ENCODE results near the gene DNER.

Gene DNER

DNA sequence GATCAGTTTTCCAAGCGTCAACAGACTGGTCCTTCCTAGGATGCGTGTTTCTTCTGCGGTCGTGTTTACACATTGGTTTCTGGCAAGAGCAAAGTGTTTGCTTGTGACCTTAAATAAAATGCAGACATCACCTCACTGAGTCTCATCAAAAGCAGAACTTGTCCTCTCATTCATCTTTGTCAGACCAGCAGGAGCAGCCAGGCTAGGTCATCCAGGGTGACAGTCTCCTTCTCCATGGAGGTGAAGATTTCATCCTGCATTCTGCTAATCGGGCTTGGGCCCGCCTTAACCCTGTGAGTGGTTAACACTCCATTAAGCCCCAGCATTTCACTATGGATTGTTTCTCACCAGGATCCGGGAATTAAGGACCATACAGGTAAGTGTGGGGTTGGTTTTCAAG lies 379.0 kb downstream of the DNER start:
- DNase-seq (ENCODE audit: low read depth), result no peak

DNA sequence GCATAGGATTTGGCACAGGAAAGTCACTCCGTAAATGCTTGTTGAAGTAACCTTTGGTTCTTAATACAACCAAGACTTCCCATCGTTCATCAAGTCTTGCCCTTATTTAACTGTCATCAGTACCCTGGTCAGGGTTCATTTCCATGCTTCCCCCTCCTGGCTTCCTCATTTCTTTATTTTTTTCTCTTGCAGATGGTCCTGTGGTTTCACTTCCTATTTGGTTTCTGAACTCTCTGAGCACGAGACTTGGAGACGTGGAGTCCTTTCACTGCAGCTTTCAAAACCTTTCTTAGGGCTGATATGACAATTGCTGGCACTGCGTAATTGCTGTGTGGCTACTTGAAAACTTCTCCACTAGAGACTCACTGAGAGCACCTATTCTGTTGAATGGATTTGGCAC lies 383.4 kb downstream of the DNER start:
- no peak for DNase-seq (ENCODE audit: low read depth)

DNA sequence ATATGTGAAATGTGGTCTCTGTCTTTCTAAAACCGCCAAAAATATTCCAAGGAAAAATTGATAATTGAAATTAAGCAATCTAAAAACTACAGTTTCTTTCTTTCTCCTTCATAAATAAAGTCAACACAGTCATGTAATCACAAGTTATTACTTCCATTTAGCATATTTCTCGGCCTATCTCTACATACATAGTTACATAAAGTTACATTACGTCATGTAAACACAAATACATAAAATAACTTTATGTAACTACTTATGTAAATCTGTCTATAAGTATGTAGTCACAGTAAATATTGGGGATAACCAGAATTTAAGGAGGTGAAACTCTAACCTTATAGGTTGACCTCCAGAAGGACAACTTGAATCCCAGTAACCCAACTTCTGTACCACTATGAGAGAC lies 394.8 kb downstream of the DNER start:
- DNase-seq (ENCODE audit: low read depth), result no peak

DNA sequence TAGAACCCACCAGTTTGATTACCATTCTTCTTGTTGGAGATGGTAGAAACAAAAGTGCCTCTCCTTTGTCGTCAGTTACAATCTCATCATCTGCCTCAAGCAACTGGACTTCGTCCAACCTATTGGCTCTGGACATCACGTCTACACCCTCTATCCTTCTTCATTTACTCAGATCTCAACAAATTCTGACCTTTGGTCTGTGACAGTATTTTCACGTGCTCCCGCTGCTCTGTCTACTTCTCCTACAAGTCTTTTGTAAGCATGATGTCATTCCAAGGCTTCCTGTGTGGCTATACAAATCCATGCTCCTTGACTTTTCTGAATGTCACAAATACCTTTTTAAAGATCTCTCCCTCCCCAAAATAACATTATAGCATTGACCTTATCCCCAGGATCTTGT lies 400.2 kb downstream of the DNER start:
- no peak for DNase-seq (ENCODE audit: low read depth)

DNA sequence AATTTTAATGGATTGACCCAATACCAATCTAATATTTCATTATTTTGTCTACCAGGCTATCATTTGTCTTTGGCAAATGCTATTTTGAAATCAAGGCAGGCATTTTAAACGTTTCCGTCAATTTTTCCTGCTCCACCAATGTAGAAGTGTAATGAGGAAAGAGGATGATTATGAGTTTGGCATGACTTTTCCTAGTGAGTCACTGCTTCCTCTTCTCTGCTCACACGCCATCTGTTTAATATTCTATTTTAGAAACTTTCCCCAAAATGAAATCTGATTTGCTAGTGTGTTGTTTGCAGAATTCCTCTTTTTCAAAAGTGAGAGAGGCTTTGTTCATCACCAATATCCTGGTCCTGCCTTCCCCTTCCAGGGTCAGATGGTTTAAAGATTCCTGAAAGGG lies 400.8 kb downstream of the DNER start:
- peak; percentile 36 for DNase-seq (ENCODE audit: low read depth)
